COLO829 (cell line): ENCODE measurements around the gene MCEE.

Source experiments
- DNase-seq: peaks from one replicate; pipeline ENCODE4 v3.0.0; 2012; ENCODE audit warnings: low spot score

The MCEE gene

DNA sequence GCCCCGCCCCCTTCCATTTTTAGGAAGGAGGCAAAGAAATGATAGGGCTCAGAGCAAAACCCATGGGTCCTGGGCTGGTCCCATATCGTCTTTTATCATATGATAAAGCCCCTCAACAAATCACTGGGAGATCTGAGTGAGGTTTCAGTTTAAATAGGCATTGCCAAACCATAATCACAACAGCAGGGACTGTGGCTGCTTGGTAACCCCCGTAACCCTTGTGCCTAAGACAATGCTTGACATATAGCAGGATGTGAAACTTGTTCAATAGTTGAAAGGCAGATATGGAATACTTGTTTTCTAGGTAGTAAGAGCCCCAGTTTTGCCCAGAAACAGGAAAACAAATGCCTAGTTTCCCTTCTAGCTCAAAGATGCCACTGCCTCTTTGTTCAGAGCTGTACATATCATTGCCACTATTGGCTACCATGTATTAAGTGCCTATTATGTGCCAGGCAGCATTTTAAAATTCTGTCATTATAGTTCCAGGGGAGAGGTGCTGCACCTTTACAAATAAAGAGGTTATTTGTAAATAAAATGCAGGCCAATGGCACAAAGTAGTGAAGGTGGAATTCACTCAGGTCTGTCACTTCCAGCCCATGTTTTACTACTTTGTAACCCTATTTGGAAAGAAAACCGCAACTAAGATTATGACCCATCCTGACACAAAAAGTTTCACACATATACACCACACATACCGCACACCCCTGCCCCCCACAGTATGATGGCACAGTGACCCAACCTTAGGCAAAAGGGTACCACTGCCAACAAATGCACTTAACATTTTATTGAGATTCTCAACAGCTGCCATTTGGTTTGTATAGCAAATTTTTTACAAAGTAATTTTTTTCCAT lies 47.4 kb downstream of the MCEE start:
- no peak for DNase-seq

DNA sequence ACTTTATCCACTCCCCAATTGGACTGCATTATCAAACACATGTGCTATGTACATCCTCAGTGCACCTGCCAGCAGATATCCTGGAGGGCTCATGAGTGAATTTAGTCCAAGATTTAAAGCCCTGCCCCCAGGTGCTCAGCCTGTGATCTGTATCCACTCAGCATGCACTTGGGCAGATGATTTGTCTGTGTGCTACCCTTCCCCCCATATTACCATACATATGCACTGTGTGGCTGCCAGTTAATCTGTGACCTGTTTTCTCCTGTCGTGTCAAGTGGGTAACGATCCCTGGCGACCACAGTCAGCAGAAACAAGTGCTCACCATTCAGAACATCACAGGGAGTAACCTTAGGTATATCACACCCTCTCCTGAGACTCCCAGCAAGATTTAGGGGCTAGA lies 51.4 kb downstream of the MCEE start:
- DNase-seq, result no peak

DNA sequence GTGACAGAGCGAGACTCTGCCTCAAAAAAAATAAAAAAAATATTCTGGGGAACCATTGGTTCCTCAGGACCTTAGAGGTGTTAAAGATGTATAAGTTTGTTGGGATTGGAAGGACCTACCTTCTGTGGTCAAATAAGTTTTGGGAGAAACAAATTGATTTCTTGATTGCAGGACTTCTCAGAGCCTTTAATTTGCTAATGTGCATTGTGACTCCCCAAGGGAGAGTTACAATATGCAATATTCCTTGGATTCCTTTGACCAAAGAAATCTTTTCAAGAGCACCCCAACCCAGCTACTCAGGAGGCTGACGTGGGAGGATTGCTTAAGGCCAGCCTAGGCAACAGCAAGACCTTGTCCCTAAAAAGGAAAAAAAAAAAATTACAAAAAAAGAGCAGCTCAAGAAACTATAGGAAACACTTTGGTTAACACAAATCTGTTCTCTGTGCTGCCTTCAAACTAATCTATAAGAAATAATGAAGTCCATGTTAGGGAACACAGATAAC lies 55.1 kb downstream of the MCEE start:
- no peak for DNase-seq

DNA sequence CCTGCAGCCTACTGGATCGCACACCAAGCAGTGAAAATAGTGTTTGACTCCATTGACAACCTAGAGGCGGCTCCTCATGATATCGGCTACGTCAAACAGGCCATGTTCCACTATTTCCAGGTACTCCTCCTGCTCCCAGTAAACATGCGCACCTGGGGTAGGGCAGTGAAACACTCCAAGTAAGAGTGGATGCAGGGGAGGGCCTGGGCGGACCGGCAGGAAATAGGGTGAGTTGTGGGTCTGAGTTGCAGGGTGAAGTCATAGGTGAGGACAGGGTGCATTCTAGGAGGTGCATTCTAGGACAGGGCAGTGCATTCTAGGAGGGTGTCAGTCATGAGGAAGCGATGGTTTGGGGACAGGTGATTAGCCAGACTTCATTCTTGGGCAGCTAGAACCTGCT lies 56.6 kb downstream of the MCEE start:
- DNase-seq, result no peak

DNA sequence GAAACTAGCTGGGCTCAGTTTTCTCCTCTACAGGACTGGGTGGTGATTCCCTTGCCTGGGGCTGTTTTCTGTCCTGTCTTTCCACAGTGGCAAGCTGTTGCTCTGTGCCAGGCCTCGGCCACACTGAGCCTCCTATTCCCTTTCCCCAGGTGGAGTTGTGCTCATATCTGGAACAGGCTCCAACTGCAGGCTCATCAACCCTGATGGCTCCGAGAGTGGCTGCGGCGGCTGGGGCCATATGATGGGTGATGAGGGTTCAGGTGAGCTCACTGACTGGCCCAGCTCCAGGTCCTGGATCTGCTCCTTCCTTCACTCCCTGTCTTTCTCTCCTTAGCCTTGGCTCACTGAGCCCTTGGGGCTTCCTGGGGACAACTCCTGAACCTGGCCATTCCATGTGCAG lies 57.5 kb downstream of the MCEE start:
- DNase-seq, result no peak

DNA sequence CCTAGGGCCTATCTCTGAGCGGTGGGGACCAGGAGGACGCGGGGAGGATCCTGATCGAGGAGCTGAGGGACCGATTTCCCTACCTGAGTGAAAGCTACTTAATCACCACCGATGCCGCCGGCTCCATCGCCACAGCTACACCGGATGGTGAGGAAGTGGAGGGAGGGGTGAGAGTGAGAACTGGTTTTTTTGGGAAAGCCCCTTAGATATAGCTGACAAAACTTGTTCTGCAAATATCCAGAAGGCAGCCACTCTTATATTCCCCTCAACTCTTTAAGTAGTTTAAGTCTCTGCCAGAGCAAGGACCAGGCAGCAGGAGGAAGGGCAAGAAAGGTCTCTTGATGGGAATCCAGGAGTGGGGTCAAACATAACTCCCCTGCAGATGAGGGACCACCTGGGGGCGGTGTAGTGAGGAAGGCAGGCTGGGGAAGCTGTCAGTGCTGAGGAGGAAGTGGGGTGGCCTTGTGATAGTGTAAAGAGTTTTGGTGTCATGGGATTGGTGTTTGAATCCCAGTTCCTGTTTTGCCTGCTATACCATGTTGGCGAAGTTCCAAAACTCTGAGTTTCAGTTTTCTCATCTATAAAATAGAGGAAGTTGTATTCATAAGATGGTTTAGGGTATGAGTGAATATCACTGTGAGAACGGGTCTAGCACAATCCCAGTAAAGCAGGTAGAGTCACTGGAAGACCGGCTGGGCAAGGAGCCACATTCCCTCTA lies 58.2 kb downstream of the MCEE start:
- no peak for DNase-seq

DNA sequence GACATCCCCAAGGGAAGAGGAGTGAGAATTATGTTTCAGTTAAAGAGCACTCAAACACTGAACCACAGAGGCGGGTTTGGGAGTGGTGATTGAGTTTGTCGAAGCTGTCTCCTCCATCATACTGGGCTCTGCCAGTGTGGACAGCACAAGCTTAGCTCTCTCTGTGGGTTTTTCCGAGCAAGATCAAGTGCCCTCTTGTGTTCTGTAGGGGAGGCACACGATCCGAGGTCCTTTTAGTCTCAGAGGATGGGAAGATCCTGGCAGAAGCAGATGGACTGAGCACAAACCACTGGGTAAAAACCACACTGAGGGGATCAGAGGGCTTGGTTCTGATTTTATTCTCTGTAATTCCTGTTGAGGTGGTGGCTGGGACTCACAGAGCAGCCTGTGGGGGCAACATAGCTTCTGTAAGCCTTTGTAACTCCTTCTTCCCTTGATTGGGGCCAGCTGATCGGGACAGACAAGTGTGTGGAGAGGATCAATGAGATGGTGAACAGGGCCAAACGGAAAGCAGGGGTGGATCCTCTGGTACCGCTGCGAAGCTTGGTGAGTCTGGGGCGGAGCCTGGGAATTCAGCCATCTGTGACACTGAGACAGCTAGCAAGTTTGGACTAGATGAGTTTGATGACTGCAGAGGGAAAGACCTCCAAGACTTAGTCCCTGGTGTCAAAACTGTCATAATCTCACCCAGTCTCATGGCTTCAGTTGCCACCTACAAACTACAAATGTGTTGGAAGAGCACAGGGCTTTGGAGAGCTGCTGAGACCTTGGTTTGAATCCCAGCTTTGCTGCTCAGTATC lies 59.5 kb downstream of the MCEE start:
- DNase-seq, result peak; percentile 57

DNA sequence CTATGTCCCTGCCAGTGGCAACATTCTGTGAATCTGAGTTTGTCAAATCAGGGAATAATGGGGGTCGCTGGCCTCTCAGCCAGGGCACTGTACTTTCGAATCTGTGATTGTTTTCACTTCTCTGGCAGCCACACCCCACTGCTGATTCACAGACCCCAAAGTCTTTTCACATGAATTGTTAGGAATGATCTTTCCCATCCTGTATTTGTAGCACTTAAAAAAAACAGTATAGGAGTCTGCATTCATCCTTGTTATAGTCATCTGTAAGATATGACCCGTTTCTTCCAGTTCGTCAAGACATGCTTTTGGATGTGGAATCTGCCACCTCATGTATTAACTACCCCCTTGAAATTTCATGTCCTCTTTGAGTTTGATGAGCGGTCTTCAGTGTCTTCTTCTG lies 60.7 kb downstream of the MCEE start:
- no peak for DNase-seq

DNA sequence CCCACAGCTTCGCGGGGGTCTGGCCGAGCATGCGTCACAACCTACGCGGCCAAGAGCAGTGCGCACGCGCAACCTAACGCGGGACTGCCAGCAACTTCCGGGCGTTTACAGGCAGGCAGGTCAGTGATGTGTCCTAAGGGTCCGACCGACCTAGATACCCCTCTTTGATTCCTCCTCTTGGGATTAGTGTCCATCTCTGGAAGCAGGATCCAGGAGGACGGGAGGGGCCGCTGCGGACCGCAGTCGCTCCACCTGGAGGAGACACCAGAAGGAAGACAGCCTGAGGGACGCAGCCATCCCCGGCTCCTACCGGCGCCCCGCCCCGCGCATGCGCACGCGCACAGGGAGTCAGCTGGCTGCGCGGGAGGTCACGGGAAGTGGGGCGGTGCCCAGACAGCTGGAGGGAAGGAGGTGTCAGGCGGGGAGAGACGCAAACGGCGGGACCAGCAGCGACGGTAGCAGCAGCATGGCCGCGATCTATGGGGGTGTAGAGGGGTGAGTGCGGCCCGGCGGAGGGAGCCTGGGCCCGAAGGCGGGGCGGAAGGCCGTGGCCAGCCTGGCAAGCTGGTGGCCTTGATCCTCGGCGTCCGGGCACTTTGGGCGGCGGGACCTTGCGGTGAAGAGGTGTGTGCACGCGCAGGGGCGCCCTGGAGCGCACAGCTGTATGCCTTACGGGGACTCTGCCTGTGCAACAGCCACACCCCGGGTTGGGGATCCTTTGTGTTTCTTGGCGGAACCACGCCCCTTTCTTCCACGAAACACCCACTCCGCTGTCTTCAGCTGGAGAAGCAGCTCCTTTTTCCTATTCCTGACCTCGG lies 61.6 kb downstream of the MCEE start, which contains the start of gene NAGK:
Gene NAGK (plus strand): TSS at position 431 of the 818 bp plus-strand sequence. CDS start 36 bp downstream, at position 467.
- peak; percentile 98 for DNase-seq

DNA sequence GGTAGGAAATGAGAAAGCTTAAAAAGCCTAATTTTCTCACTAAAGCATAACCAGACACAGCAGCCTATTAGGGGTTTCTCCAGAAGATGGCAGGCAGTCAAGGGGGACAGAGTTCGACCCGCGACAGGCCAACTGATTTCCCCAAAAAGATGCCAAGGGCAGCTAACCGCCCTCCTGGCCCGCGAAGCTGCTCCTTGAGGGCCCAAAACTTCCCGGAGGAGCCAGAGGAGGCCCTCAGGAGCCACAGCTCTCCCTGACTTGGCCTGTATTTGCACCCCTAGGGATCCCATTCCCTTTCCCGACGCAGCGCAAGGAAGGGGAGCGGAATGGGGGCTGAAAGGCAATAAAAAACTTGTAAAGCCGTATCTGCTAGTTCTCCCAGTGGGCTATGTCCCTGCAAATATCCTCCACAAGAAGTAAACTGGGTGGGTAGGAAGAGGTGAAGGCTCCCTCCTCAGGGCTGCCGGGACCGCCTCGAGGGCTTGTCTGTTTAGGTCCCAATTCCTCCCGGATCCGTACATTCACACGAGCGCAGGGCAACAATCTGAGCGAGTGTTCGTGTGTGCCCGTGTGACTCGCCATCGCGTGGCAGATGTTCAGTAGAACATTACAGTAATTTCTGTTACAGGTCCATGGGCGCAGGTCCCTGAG lies 62.3 kb downstream of the MCEE start:
- DNase-seq, result no peak

DNA sequence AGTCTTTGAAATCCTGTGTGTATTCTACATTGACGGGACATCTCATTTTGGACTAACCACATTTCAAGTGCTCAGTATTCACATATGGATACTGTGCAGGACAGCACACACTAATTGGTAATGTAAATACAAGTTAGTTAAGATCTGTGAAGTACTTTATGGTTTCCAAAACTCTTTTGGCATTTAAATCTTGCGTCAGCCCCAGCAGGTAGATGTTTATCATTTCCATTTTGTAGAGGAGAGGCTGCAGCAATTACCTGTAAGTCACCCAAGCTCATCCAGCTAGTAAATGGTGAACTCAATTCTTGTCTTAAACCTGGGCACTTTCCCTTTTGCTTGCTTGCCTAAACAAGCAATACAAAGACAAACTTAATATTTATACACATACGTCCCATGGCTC lies 63.2 kb downstream of the MCEE start:
- DNase-seq, result no peak

DNA sequence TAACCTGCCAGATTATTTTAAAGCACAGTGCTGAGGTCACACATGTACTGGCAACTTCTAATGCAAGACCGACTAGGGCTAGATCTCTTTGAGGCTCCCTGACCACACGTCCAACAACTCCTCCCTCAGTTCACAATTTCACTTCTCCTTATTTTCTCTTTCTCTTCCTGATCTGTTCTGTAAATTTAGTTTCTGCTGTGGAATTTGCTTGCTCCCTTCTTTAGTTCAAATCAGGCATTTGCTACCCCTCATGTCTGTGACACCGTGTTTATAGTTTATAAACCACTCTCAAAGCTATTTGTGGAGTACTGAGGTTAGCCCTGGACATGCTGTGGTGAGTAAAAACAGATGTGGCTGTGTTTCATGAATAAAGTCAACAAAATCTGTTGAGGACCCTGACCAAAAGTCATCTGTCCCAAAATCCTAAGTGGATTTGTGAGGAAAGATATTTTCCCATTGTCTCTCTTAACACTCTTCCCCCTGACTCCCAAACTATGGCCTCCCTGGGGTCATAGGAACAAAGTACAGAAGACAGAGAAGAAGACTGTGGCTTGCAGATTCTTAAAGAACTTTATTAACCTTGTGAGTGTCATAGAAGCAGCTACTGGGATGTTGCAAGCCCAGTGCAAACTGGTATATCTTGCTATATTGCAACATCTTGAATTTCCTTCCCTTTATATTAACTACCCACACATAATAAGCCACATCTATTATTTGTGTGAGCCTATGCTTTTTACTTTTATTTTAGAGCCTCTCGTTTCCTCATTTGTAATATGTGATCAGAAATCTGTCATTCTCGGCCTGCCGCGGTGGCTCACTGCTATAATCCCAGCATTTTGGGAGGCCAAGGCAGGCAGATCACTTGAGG lies 65.0 kb downstream of the MCEE start:
- no peak for DNase-seq

DNA sequence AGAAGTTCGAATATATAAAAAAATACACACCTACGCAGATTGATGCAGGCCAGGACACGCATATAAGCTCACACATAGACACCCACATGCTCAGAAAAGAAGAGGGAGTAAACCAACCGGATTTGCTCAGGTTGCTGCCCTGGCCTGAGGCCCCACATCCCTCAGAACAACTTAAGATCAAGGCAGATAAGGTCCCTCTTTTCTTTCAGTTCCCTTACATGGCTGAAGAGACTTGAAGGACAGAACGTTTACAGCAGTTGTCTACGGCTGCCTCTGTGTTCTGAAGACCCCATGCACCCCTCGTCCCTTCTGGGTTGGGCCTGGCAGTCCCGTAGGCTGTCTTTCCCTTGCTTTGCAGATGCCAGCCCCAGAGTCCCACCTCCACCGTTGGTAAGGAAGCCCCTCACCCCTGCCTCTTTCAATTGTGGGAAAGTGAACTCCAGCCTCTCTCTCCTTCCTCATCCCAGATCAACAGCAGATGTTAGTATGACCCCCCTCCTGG lies 65.9 kb downstream of the MCEE start:
- no peak for DNase-seq

DNA sequence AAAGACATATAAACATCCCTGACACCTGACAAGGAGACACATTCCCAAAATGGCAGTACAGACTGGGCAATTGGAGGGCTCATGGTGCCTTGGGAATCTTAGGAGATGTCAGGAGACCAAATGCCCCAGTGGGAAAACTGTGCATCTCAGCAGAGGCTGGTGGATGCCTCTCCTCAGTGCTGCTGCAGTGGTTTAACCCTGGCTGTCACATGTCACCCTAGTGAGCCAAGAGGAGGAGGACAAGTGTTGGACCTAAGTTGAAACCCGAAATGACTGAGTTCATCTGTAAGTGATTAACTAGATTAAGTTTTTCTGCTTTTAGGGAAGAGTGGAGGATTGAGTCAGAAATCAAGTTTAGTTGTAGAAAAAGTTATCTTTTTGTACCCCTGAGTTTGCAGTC lies 66.8 kb downstream of the MCEE start:
- no peak for DNase-seq

DNA sequence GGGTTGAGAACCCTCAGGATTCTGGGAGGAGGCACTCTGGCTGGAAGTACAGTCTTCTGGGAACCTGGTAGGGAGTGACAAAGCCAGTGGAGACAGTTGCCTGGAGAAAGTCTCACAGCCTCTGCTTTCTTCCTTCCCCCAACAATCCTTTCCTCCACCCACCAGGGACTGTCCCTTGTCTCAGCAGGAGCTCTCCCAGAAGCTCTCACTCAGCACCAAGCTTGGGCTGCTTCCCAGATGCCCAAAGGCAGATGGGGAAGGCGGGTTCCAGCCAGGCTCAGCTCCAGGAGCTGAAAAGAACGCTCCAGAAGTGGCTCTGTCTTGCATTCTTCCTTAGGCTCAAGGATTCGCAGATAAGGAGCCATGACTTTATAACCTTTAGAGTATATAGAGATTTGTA lies 69.2 kb downstream of the MCEE start:
- DNase-seq, result no peak

DNA sequence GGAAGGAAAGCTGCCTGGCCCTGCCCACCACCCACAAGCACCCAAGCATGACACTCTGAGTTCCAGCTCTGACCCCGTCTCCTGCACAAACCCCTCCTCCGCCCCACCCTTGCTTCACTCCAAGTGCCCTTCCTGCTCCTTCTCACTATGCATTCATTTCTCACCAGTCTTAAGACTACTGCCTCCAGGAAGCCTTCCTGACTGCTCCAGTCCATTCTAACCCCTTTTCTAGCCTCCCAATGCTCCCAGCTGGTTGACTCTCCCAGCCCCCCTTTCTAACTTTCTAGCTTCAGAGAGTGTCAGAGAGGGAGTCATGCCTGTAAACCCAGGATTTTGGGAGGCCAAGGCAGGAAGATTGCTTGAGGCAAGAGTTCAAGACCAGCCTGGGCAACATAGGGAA lies 69.8 kb downstream of the MCEE start:
- no peak for DNase-seq
